Activated naive CD4-positive, alpha-beta T cell treated with anti-CD3 and anti-CD28 coated beads for 36 hours (primary cell): ENCODE measurements around the gene AMIGO1. TPM values are rescaled to one million over a fixed set of nuclear protein-coding genes. Genes with fewer than 3 reads are reported as not detected.
A peak's percentile ranks its signal among the peaks of the same experiment; 100 is the strongest.

ENCODE experiments used
- CTCF ChIA-PET: fragments of 350-600 bp; sonication (Branson Sonifier 250); formaldehyde crosslinking; loops from one replicate; lab custom pipeline; 2021; ENCODE audit warnings: antibody characterized with exemption; lab: Charles Lee
- DNase-seq: peaks from one replicate; pipeline ENCODE4 v3.0.0-alpha.2; 2020
- H3K27ac Mint-ChIP-seq: one replicate; pipeline ENCODE4 v1.8.0; 2021; ENCODE audit warnings: mild to moderate bottlenecking, mixed read lengths
- H3K27me3 Mint-ChIP-seq: one replicate; pipeline ENCODE4 v1.8.0; 2021; ENCODE audit warnings: low read depth, mixed read lengths
- H3K36me3 Mint-ChIP-seq: one replicate; pipeline ENCODE4 v1.8.0; 2021; ENCODE audit warnings: low read depth, mixed read lengths
- H3K4me1 Mint-ChIP-seq: one replicate; pipeline ENCODE4 v1.8.0; 2021; ENCODE audit warnings: low read depth, mixed read lengths
- H3K4me3 Mint-ChIP-seq: one replicate; pipeline ENCODE4 v1.8.0; 2021; ENCODE audit warnings: mild to moderate bottlenecking, moderate library complexity, mixed read lengths
- H3K9me3 Mint-ChIP-seq: one replicate; pipeline ENCODE4 v1.8.0; 2021; ENCODE audit warnings: mixed read lengths
- intact Hi-C: fragments of 100-400 bp; cut with micrococcal nuclease; formaldehyde crosslinking; loops from one replicate; pipeline ENCODE4 v1.15.1; 2023
- total RNA-seq, 2 experiments: library from RNA; stranded (reverse); gene quantifications; one replicate each; pipeline ENCODE4 v1.2.3, GENCODE V29; 2021

Gene AMIGO1
- 1 to 10 TPM; 1.5 to 1.7 TPM for total RNA-seq

GRCh38 chr1:109509176-109510134 is at the start of gene AMIGO1:
Gene AMIGO1 (minus strand): TSS chr1:109509727. CDS start chr1:109508912, 815 bp downstream.
- H3K27me3 Mint-ChIP-seq, result no peaks in the 10 kb centered on the region
- H3K36me3 Mint-ChIP-seq, result peaks cover 4% of the 10 kb centered on the region
- peak within 1 kb of the TSS; percentile 73 for H3K27ac Mint-ChIP-seq
- peaks cover 59% of the 10 kb centered on the region for H3K4me1 Mint-ChIP-seq
- CTCF ChIA-PET, result interaction anchor here (0.9 to 35.8 kb wide), 3 partner anchors 14 to 84 kb away, joined by 3 to 1207 read pairs (median 375); partner anchors contain the start of genes CYB561D1, GPR61 and PSMA5
- intact Hi-C loops, result loop anchor here (2.0 to 5.0 kb wide), 2 partner anchors 27 to 417 kb away; partner anchors contain the start of genes ATXN7L2 and TMEM167B
- H3K4me3 Mint-ChIP-seq, result peak within 1 kb of the TSS; percentile 88
- DNase-seq, result peak; percentile 54
- H3K9me3 Mint-ChIP-seq, result peaks cover 4% of the 10 kb centered on the region

- Mint-ChIP-seq H3K4me1 (peaks cover 74% of the 10 kb centered on the region), H3K27me3 (no peaks in the 10 kb centered on the region), H3K36me3 (no peaks in the 10 kb centered on the region), H3K9me3 (no peaks in the 10 kb centered on the region), H3K4me3 (no peak overlapping the region), H3K27ac (no peak overlapping the region)
- no peak for DNase-seq
- intact Hi-C loops, result no loop called here
- CTCF ChIA-PET, result interaction anchor here (2.7 kb wide), 1 partner anchor 83 kb away, joined by 12 read pairs; no protein-coding TSS in a partner anchor
Observed at GRCh38 chr1:109557520-109557919, 48.0 kb upstream of the AMIGO1 start.

- CTCF ChIA-PET, result no interaction called here
- peaks cover 2% of the 10 kb centered on the region for H3K36me3 Mint-ChIP-seq
- no peak overlapping the region for H3K27ac Mint-ChIP-seq
- intact Hi-C loops, result no loop called here
- H3K27me3 Mint-ChIP-seq, result no peaks in the 10 kb centered on the region
- no peaks in the 10 kb centered on the region for H3K9me3 Mint-ChIP-seq
- H3K4me1 Mint-ChIP-seq, result peaks cover 73% of the 10 kb centered on the region
- H3K4me3 Mint-ChIP-seq, result no peak overlapping the region
- DNase-seq, result no peak
Observed at GRCh38 chr1:109556563-109556962, 47.0 kb upstream of the AMIGO1 start.

- CTCF ChIA-PET, result interaction anchor here (0.6 to 3.2 kb wide), 19 partner anchors 10 to 1044 kb away, joined by 3 to 17 read pairs (median 4); partner anchors contain the start of genes AHCYL1, CYB561D1 and GSTM4
- intact Hi-C loops, result loop anchor here (1.0 to 5.0 kb wide), 7 partner anchors 65 to 486 kb away; partner anchors contain the start of genes AMPD2, ATXN7L2, GNAT2 and PSMA5
- peaks cover 41% of the 10 kb centered on the region for H3K4me1 Mint-ChIP-seq
Observed at GRCh38 chr1:109548321-109549267, 39.1 kb upstream of the AMIGO1 start, which contains the start of gene GNAI3. Gene GNAI3 (plus strand): TSS chr1:109548615. CDS start chr1:109548721, 106 bp downstream.

GRCh38 chr1:109547463-109548320 is 38.2 kb upstream of the AMIGO1 start:
- intact Hi-C loops, result loop anchor here (1.0 to 5.0 kb wide), 7 partner anchors 64 to 487 kb away; partner anchors contain the start of genes AMPD2, ATXN7L2, GNAT2 and PSMA5
- Mint-ChIP-seq H3K36me3 (peaks cover 5% of the 10 kb centered on the region), H3K27ac (peak overlapping the region; percentile 88), H3K27me3 (no peaks in the 10 kb centered on the region), H3K4me3 (peak overlapping the region; percentile 91), H3K4me1 (peaks cover 37% of the 10 kb centered on the region), H3K9me3 (no peaks in the 10 kb centered on the region)
- CTCF ChIA-PET, result interaction anchor here (0.5 to 4.8 kb wide), 18 partner anchors 14 to 437 kb away, joined by 3 to 115 read pairs (median 7); partner anchors contain the start of genes AHCYL1, AMPD2, CYB561D1 and GNAT2
- peak; percentile 34 for DNase-seq

More at GRCh38 chr1:109548321-109549267, 39.1 kb upstream of the AMIGO1 start, which contains the start of gene GNAI3:
- no peaks in the 10 kb centered on the region for H3K27me3 Mint-ChIP-seq
- H3K9me3 Mint-ChIP-seq, result no peaks in the 10 kb centered on the region
- peaks cover 5% of the 10 kb centered on the region for H3K36me3 Mint-ChIP-seq
- peak within 1 kb of the TSS; percentile 91 for H3K4me3 Mint-ChIP-seq
- H3K27ac Mint-ChIP-seq, result peak within 1 kb of the TSS; percentile 88
- DNase-seq, result peak; percentile 98

DNA sequence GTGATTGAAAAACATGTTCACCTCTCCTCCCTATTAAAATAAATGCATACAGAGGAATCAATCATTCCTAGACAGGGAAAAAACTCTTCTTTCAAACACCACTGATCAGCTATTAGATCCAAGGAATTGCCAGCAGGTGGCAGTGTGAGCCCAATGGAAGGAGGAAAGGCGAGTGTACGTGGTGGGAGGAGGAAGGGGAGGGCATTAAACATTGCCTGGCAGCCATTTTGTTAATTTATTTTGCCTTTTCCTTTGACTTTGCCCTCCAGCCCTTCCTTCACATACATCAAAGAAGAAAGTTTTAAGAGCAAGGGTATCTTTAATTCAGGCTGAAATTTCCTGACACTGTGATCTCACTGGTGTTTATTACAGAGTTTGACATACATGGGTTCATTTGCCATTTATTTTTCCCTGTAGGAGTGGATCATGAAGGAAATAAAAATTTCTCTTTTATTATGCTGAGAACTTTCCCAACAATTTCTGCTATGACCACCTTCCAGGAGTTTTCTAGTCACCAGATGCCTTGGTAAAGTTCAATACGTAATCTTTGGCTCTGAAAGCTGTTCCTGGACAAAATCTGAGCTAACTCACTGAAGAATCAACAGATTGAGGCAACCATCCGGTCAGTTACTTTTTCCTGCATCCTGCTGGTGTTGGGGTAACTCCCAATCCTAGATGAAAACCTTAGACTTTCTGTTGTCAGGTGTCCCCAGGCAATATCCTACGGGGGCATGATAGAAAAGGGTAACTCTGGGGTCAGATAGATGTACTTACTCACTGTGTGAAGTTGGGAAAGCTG is 37.0 kb upstream of the AMIGO1 start:
- intact Hi-C loops, result loop anchor here (1.0 to 5.0 kb wide), 6 partner anchors 84 to 456 kb away; partner anchors contain the start of gene AHCYL1
- Mint-ChIP-seq H3K4me1 (peaks cover 32% of the 10 kb centered on the region), H3K36me3 (peaks cover 3% of the 10 kb centered on the region), H3K27ac (peak overlapping the region; percentile 88), H3K4me3 (peak overlapping the region; percentile 91), H3K27me3 (no peaks in the 10 kb centered on the region), H3K9me3 (no peaks in the 10 kb centered on the region)
- CTCF ChIA-PET, result interaction anchor here (0.5 to 4.8 kb wide), 36 partner anchors 9 to 438 kb away, joined by 3 to 115 read pairs (median 5); partner anchors contain the start of genes AHCYL1, AMPD2, CYB561D1 and GNAT2
- DNase-seq, result peak; percentile 98

DNA sequence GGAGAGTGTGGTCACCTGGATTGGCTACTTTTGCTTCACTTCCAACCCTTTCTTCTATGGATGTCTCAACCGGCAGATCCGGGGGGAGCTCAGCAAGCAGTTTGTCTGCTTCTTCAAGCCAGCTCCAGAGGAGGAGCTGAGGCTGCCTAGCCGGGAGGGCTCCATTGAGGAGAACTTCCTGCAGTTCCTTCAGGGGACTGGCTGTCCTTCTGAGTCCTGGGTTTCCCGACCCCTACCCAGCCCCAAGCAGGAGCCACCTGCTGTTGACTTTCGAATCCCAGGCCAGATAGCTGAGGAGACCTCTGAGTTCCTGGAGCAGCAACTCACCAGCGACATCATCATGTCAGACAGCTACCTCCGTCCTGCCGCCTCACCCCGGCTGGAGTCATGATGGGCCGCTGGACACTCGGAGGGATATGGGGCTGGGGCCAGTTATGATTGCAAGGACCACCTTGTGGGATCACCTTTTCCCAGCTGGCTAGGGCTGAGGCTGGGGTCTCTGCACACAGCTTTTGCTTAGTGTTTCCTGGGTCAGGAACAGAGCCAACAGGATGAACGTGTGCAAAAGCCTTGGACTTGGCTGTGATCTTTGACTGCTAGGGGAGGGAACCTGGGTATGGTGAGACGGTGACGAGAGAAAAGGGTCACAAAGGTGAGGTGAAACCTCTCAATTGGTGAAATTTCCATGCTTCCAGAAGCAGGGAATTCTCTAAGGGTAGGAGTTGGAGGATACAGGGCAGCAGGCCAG is 34.6 kb upstream of the AMIGO1 start:
- H3K9me3 Mint-ChIP-seq, result no peaks in the 10 kb centered on the region
- peaks cover 3% of the 10 kb centered on the region for H3K36me3 Mint-ChIP-seq
- no peaks in the 10 kb centered on the region for H3K27me3 Mint-ChIP-seq
- no peak overlapping the region for H3K27ac Mint-ChIP-seq
- H3K4me1 Mint-ChIP-seq, result peaks cover 12% of the 10 kb centered on the region
- no peak overlapping the region for H3K4me3 Mint-ChIP-seq
- no peak for DNase-seq
- CTCF ChIA-PET, result interaction anchor here (0.6 to 4.8 kb wide), 5 partner anchors 12 to 231 kb away, joined by 4 to 115 read pairs (median 12); no protein-coding TSS in a partner anchor
- intact Hi-C loops, result no loop called here

- no peak for DNase-seq
- no peak overlapping the region for H3K27ac Mint-ChIP-seq
- CTCF ChIA-PET, result interaction anchor here (0.6 to 4.8 kb wide), 6 partner anchors 11 to 231 kb away, joined by 3 to 115 read pairs (median 8); no protein-coding TSS in a partner anchor
- peaks cover 8% of the 10 kb centered on the region for H3K4me1 Mint-ChIP-seq
- no peaks in the 10 kb centered on the region for H3K36me3 Mint-ChIP-seq
- H3K27me3 Mint-ChIP-seq, result no peaks in the 10 kb centered on the region
- intact Hi-C loops, result no loop called here
- no peak overlapping the region for H3K4me3 Mint-ChIP-seq
- no peaks in the 10 kb centered on the region for H3K9me3 Mint-ChIP-seq
Observed at GRCh38 chr1:109543283-109543987, 33.9 kb upstream of the AMIGO1 start.

GRCh38 chr1:109542657-109543056 is 33.1 kb upstream of the AMIGO1 start:
- no peaks in the 10 kb centered on the region for H3K27me3 Mint-ChIP-seq
- H3K4me1 Mint-ChIP-seq, result peaks cover 8% of the 10 kb centered on the region
- H3K4me3 Mint-ChIP-seq, result no peak overlapping the region
- no peak overlapping the region for H3K27ac Mint-ChIP-seq
- intact Hi-C loops, result no loop called here
- no peak for DNase-seq
- H3K9me3 Mint-ChIP-seq, result no peaks in the 10 kb centered on the region
- H3K36me3 Mint-ChIP-seq, result no peaks in the 10 kb centered on the region
- CTCF ChIA-PET, result interaction anchor here (0.9 to 4.8 kb wide), 4 partner anchors 52 to 442 kb away, joined by 3 to 115 read pairs (median 13); partner anchors contain the start of gene AHCYL1
